Cortex of kidney (tissue), 1 donor: ENCODE results near the gene MPC1L.
A peak's percentile ranks its signal among the peaks of the same experiment; 100 is the strongest.
"Not testable (repeated sequence)": the region's sequence is repeated elsewhere in the genome, so short reads cannot be mapped to it uniquely, and the experiment has no call there.

Experiments
- DNase-seq: peaks from one replicate; lab custom pipeline; 2025; lab: John Stamatoyannopoulos, UW

MPC1L gene

GRCh38 chrX:40623139-40623536 is at the start of gene MPC1L:
TSS of gene MPC1L (plus strand) at chrX:40623428. CDS start at chrX:40623566, 138 bp downstream.
- no peak for DNase-seq

GRCh38 chrX:40573763-40574162 is 49.5 kb upstream of the MPC1L start:
- DNase-seq: no peak

- not testable (repeated sequence) for DNase-seq
Observed at GRCh38 chrX:40575411-40575810, 47.8 kb upstream of the MPC1L start.

GRCh38 chrX:40576291-40576690 is 46.9 kb upstream of the MPC1L start:
- no peak for DNase-seq

- DNase-seq: no peak
Observed at GRCh38 chrX:40578039-40578695, 45.1 kb upstream of the MPC1L start.

GRCh38 chrX:40579141-40579540 is 44.1 kb upstream of the MPC1L start:
- no peak for DNase-seq

GRCh38 chrX:40579900-40580536 is 43.2 kb upstream of the MPC1L start:
- DNase-seq: no peak

GRCh38 chrX:40580537-40581335 is 42.5 kb upstream of the MPC1L start, which contains the start of gene ATP6AP2:
TSS of gene ATP6AP2 (plus strand) at chrX:40580970. CDS start at chrX:40581066, 96 bp downstream.
- peak; percentile 12 for DNase-seq

GRCh38 chrX:40581336-40581920 is 41.8 kb upstream of the MPC1L start:
- no peak for DNase-seq

GRCh38 chrX:40582178-40582577 is 41.0 kb upstream of the MPC1L start:
- not testable (repeated sequence) for DNase-seq

- DNase-seq: no peak
Observed at GRCh38 chrX:40582811-40583210, 40.4 kb upstream of the MPC1L start.

- not testable (repeated sequence) for DNase-seq
Observed at GRCh38 chrX:40587623-40588022, 35.6 kb upstream of the MPC1L start.

- not testable (repeated sequence) for DNase-seq
Observed at GRCh38 chrX:40589616-40590321, 33.5 kb upstream of the MPC1L start.

GRCh38 chrX:40603446-40603845 is 19.8 kb upstream of the MPC1L start:
- no peak for DNase-seq

GRCh38 chrX:40607381-40607780 is 15.8 kb upstream of the MPC1L start:
- no peak for DNase-seq

- DNase-seq: no peak
Observed at GRCh38 chrX:40612511-40612910, 10.7 kb upstream of the MPC1L start.

- DNase-seq: no peak
Observed at GRCh38 chrX:40615976-40616375, 7.3 kb upstream of the MPC1L start.

- no peak for DNase-seq
Observed at GRCh38 chrX:40617566-40617965, 5.7 kb upstream of the MPC1L start.

GRCh38 chrX:40622479-40623138 is 619 bp upstream of the MPC1L start:
- DNase-seq: no peak

GRCh38 chrX:40623665-40624064 is 437 bp downstream of the MPC1L start:
- DNase-seq: no peak

- no peak for DNase-seq
Observed at GRCh38 chrX:40625294-40625693, 2.1 kb downstream of the MPC1L start.
